ENCODE measurements around the gene ANAPC4. TPM values are rescaled to one million over a fixed set of nuclear protein-coding genes. Genes with fewer than 3 reads are reported as not detected.

ANAPC4 gene
- total RNA-seq, 2 donors from 2014 or later: 41.0 to 41.1 TPM

DNA sequence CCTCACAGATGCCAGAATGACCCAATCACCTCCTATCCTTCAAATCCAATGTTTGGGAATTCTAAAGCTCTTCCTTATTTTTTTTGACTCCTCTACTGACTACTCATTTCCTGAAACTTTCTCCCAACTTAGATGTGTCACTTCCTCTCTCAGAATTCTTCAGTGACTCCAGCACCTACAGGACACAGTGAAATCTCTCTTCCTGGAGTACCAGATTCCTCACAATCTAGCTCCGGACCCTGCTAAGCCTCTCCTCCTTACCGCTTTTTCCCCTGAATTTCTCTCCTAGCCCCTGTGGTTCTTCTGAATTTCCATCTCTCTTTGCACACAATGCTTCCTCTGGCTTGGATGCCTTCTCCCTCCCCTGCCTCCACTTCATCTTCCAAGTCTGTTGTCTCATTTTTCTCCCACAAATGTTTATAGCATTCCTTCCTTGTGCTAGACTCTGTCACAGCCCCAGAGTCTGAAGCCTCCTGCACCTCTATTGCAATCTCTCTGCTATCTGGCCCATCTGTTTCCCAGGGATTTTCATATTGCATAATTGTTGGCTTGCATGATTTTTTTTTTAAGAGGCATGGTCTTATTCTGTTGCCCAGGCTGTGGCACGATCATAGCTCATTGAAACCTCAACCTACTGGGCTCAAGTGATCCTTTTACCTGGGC, 80.1 kb downstream of the ANAPC4 start:
- Histone ChIP-seq H3K27me3 (replicated peaks; ENCODE audit: insufficient read depth) (no peaks in the 10 kb centered on the region), H3K9me3 (no peaks in the 10 kb centered on the region), H3K4me1 (ENCODE audit: control insufficient read depth in 1 of 2, low read depth in 2 of 2) (no peaks in the 10 kb centered on the region), H3K4me3 (no peak overlapping the region), H3K36me3 (no peaks in the 10 kb centered on the region), H3K27ac (no peak overlapping the region)
- ATAC-seq (ENCODE audit: insufficient number of reproducible peaks, low FRiP score, low read depth) (no peak), DNase-seq (ENCODE audit: low spot score) (no peak)
- TF ChIP-seq, protein P1, sequence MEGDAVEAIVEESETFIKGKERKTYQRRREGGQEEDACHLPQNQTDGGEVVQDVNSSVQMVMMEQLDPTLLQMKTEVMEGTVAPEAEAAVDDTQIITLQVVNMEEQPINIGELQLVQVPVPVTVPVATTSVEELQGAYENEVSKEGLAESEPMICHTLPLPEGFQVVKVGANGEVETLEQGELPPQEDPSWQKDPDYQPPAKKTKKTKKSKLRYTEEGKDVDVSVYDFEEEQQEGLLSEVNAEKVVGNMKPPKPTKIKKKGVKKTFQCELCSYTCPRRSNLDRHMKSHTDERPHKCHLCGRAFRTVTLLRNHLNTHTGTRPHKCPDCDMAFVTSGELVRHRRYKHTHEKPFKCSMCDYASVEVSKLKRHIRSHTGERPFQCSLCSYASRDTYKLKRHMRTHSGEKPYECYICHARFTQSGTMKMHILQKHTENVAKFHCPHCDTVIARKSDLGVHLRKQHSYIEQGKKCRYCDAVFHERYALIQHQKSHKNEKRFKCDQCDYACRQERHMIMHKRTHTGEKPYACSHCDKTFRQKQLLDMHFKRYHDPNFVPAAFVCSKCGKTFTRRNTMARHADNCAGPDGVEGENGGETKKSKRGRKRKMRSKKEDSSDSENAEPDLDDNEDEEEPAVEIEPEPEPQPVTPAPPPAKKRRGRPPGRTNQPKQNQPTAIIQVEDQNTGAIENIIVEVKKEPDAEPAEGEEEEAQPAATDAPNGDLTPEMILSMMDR (IDR thresholded peaks at IDR 0.05): no peak

DNA sequence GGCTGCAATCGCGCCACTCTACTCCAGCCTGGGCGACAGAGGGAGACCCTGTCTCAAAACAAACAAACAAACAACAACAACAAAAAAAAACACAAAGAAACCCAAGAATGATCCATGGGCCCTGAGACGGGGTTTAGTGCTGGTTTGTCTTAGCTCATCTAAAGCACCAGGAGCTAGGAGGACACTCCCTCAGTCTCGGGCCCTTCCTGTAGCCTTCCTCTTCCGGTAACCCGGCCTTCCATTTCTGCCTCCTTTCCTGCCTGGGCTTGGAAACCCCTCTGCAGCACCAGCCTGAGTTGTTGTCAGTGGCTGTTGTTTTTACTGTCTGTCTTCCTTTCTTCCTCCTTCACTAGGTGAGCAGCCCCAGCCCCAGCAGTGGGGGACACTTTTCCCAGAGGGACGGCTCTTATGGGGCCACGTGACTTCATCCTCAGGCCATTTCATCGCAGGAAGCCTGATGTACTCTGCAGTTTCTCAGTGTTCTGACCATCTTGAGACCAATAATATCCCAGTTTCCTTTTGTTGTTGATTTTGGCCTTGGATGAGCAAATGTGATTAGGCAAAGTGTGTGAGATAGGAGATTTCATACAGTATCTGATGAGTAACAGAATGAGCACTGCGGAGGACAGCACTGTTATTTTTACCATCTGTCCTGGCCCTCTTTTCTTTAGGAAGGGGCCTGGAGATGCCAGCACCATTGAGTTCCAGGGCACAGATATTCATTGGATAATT, 90.1 kb downstream of the ANAPC4 start:
- DNase-seq (ENCODE audit: low spot score): no peak

DNA sequence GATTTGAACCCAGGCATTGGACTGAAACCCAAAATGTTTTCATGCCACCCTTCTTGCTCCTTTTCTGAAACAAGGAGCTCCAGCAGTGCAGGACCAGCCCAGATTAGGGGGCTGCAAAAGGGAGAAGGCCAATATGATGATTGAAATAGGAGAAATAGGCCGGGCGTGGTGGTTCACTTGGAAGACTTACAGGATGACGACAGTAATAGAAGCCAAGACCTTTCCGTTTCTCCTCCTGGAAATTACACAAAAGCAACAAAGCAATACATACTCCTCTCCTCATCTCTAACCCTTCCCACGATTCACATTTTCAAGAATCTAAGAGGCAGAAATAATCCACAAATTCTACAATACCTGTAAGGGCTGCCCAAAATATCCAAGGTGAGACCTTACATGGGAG, 90.8 kb downstream of the ANAPC4 start:
- no peaks in the 10 kb centered on the region for H3K36me3 ChIP-seq
- ATAC-seq (ENCODE audit: insufficient number of reproducible peaks, low FRiP score, low read depth) (no peak), DNase-seq (ENCODE audit: low spot score) (no peak)
- TF ChIP-seq, protein P1 (IDR thresholded peaks at IDR 0.05): no peak
- no peak overlapping the region for H3K27ac ChIP-seq
- no peaks in the 10 kb centered on the region for H3K9me3 ChIP-seq
- no peaks in the 10 kb centered on the region for H3K27me3 ChIP-seq (replicated peaks; ENCODE audit: insufficient read depth)
- H3K4me3 ChIP-seq: no peak overlapping the region
- H3K4me1 ChIP-seq (ENCODE audit: control insufficient read depth in 1 of 2, low read depth in 2 of 2): no peaks in the 10 kb centered on the region

More for the DNA sequence above, 90.1 kb downstream of the ANAPC4 start:
- Histone ChIP-seq H3K4me3 (no peak overlapping the region), H3K27me3 (replicated peaks; ENCODE audit: insufficient read depth) (no peaks in the 10 kb centered on the region), H3K4me1 (ENCODE audit: control insufficient read depth in 1 of 2, low read depth in 2 of 2) (no peaks in the 10 kb centered on the region), H3K36me3 (no peaks in the 10 kb centered on the region), H3K9me3 (no peaks in the 10 kb centered on the region), H3K27ac (no peak overlapping the region)
- no peak for ATAC-seq (ENCODE audit: insufficient number of reproducible peaks, low FRiP score, low read depth)
- TF ChIP-seq, protein P1 (IDR thresholded peaks at IDR 0.05): no peak

Other genes with a start within 250 kb of the ANAPC4 start
- 1 to 10 TPM; 3.4 to 5.9 TPM for gene SEPSECS, start 216.8 kb upstream of the ANAPC4 start, total RNA-seq
- 10 to 100 TPM; 11.8 to 12.9 TPM for gene PI4K2B, start 143.2 kb upstream of the ANAPC4 start, total RNA-seq
- gene ZCCHC4, start 64.5 kb upstream of the ANAPC4 start, total RNA-seq: 10 to 100 TPM in 1 of 2 donors, 1 to 10 TPM in 1; 8.1 to 14.1 TPM